GM12864 (cell line): Measurements from ENCODE around the gene TAP2.
A peak's percentile ranks its signal among the peaks of the same experiment; 100 is the strongest.

Experiments
- DNase-seq: peaks from one replicate; pipeline ENCODE4 v3.0.0-alpha.2; 2011; ENCODE audit warnings: low read depth
- H3K4me3 ChIP-seq: 2 replicates; pipeline ENCODE4 v1.5.1; 2011; ENCODE audit warnings: mild to moderate bottlenecking, low read depth, low read length, control low read depth
- TF ChIP-seq, protein P1 (sequence below): IDR thresholded peaks from 2 replicates; pipeline ENCODE4 v1.5.1; 2011; ENCODE audit warnings: low read depth, mild to moderate bottlenecking, moderate library complexity, low read length, control low read depth, inconsistent platforms; ENCODE audit errors: missing control alignments

Gene TAP2

DNA sequence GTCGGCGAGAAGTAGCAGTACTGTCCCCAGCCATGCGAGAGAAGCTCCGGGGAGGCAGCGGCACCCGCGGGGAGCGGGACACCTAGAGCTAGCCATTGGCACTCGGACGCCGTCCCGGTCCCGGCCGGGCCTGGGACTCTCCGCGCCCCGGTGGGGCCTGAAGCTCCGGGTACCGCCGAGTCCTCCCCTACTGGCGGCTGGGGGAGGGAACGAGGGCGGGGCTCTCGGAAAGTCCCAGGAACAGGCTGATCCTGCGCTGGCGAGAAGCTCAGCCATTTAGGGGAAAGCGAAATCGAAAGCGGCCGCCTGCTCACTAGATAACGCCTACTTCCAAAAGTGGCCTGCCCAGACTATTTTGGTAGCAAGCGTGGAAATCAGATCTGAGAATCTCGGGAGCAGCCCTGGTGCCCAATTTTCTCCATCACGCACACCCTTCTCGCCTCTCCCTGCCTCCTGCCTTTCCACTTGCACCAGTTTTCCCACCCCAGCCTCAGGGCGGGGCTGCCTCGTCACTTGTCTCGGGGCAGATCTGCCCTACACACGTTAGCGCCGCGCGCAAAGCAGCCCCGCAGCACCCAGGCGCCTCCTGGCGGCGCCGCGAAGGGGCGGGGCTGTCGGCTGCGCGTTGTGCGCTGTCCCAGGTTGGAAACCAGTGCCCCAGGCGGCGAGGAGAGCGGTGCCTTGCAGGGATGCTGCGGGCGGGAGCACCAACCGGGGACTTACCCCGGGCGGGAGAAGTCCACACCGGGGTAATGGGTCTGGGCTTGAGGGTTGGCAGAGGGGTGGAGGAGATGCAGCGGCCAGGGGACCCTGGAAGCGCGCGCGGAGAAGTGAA is 15.2 kb upstream of the TAP2 start, which contains the start of the genes PSMB9 and TAP1:
PSMB9 (plus strand) TSS at position 652 of the 835 bp plus-strand sequence; CDS start at position 690, 38 bp downstream.
TAP1 (minus strand) TSS at position 164 of the 835 bp plus-strand sequence; CDS start at position 96, 68 bp downstream.
- TF ChIP-seq, protein P1, sequence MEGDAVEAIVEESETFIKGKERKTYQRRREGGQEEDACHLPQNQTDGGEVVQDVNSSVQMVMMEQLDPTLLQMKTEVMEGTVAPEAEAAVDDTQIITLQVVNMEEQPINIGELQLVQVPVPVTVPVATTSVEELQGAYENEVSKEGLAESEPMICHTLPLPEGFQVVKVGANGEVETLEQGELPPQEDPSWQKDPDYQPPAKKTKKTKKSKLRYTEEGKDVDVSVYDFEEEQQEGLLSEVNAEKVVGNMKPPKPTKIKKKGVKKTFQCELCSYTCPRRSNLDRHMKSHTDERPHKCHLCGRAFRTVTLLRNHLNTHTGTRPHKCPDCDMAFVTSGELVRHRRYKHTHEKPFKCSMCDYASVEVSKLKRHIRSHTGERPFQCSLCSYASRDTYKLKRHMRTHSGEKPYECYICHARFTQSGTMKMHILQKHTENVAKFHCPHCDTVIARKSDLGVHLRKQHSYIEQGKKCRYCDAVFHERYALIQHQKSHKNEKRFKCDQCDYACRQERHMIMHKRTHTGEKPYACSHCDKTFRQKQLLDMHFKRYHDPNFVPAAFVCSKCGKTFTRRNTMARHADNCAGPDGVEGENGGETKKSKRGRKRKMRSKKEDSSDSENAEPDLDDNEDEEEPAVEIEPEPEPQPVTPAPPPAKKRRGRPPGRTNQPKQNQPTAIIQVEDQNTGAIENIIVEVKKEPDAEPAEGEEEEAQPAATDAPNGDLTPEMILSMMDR: peak; percentile 77
- peak within 1 kb of the TSS; percentile 98 for H3K4me3 ChIP-seq
- no peak for DNase-seq

DNA sequence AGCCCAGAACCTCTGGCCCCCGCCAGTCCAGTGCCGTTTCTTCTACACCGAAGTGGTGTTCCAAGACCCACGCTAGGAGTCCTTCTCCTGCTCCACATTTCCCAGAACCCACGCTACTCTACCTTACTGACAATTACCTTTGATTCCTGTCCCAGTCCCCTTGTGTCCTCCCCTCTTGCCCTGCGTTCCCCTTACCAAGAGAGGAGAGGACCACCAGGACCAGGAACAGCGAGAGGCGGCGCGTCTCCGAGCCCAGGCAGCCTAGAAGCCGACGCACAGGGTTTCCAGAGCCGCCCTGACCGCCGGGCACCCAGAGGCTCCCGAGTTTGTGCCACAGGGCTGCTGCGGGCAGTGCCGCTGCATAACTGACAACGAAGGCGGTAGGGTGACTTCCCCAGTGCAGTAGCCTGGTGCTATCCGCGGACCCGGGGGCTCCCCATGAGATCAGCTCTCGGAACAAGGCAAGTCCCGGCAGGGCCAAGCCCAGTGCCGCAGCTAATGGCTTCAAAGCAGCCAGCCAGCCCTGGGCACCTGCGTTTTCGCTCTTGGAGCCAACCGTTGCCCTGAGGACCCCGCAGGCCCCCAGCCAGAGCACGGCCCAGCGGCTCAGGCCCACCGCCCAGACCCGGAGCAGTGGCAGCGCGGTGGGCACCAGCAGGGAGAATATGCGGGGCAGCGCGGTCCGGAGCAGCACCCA is 14.5 kb upstream of the TAP2 start:
- TF ChIP-seq, protein P1: no peak
- peak overlapping the region; percentile 98 for H3K4me3 ChIP-seq
- no peak for DNase-seq

DNA sequence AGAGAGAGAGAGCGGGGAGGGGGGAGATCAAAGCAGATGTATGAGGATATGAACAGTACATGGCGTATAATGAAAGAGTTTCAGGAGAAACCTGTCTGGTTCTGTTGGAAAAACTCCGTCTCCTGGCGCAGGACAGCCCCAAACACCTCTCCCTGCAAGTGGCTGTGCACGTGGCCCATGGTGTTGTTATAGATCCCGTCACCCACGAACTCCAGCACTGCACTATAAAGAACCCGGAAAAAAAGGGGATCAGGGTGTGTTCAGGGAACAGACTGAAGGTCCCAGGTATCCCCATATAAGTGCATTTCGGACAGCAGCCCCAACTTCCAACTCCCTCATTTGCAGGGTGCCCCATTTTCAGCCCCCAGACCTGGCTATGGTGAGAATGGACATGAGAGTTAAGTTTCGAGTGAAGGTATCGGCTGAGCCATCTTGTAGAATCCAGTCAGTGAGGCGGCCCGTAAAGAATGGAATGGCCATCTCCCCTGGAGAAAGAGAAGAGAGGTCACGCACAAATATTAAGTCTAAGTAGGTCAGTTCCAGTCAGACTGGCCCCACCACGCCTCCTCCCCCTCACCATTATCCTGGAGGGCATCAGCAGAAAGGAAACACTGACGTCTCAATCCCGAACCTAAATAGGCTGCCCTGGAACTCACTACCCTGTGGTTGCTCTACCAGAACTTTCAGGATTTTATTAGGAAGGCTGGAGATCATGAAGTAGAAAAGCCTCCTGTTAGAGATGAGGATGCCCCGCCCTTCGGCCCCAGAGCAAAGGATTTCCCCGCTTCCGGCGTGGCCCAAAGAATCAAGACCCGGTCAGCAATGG is 13.7 kb upstream of the TAP2 start:
- peak overlapping the region; percentile 98 for H3K4me3 ChIP-seq
- DNase-seq: no peak
- TF ChIP-seq, protein P1: no peak

DNA sequence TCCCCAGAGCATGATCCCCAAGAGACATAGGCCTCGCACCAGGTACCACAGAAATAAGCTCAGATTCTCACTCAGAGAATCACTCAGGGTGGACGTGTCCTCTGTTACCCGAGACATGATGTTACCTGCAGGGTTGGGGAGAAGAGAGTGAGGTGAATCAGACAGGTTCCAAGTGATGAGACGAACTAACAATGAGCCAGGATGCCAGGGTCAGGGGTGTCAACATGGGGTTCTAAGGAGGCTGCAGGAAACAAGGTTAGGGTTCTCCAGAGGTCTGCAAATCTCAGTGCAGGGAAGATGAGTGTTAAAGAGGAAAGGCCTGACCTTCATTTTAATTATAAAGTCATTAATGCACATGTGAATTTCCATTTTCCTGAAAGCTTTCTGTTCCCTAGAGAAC is 12.5 kb upstream of the TAP2 start:
- H3K4me3 ChIP-seq: peak overlapping the region; percentile 98
- DNase-seq: no peak
- TF ChIP-seq, protein P1: no peak

DNA sequence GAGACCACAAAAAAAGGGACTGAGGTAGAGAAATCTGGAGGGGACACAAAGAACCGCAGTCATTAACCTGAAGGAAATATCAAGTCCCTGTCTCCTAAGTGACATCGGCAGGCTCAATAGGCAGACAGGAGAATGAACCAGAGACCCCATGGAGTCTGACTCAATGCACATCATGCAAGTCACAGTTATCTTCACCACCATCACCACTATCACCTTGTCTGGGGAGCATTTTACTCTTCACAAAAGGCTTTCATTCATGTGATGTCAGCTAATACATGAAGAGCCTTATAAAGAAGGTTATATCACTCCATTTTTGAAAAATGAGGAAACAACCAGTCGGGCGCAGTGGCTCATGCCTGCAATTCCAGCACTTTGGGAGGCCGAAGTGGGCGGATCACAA is 10.6 kb upstream of the TAP2 start:
- TF ChIP-seq, protein P1: no peak
- no peak for DNase-seq
- no peak overlapping the region for H3K4me3 ChIP-seq

DNA sequence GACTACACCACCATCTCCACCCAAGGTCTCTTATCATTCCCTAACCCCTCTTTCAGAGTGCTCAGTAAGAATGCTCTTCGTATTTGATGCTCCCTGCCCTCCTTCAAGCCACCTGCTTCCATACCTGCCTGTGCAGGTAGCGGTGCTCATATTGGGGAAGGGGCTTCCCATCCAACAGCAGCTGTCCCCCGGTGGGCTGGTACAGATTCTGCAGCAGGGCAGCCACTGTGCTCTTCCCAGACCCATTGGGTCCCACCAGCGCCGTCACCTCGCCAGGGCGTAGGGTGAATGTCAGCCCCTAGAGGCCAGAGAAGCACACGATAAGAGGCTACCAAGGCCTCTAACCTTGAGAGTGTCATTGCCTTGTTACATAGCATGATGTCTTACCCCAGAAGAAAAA is 9.3 kb upstream of the TAP2 start:
- TF ChIP-seq, protein P1: peak; percentile 18
- DNase-seq: no peak
- H3K4me3 ChIP-seq: no peak overlapping the region
